ENCODE data around the gene ICOS. TPM values are rescaled to one million over a fixed set of nuclear protein-coding genes. Genes with fewer than 3 reads are reported as not detected.
"Not testable (repeated sequence)": the region's sequence is repeated elsewhere in the genome, so short reads cannot be mapped to it uniquely, and the experiment has no call there.

Gene ICOS
- total RNA-seq, 1 experiment from 2014 or later, result not detected

DNA sequence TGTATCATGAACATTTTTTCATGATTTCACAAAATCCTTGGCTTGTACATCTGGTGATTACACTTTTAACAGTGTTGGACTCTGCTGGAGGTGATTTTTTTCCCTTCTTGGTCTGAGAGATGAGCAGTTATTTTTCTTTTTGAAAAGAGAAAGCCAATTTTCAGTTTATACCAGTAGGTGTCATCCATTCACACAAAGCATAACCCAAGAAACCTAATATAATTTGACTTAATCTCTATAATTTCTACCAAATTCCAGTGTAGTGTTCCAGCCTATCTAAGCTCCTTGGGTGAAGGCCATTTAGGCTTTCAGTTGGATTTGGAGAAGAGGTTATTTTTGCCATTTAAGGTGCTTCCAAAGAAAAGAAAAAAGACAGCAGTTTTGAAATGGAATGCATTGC, 7.7 kb upstream of the ICOS start:
- Histone ChIP-seq H3K9me2 (replicated peaks; ENCODE audit: low read length) (no peaks in the 10 kb centered on the region), H3K79me2 (ENCODE audit: low read length) (no peaks in the 10 kb centered on the region), H4K20me1 (ENCODE audit: low read length) (no peaks in the 10 kb centered on the region), H3K36me3 (ENCODE audit: low read depth, low read length) (no peaks in the 10 kb centered on the region), H3K4me1 (ENCODE audit: insufficient read depth, low read length) (no peaks in the 10 kb centered on the region), H3K27me3 (ENCODE audit: low read length) (0 out of 2 replicates have a peak, but pooled peaks cover 5% of the 10 kb centered on the region), H3K4me3 (ENCODE audit: low read length) (no peak overlapping the region), H3K9ac (ENCODE audit: low read length) (no peak overlapping the region), H3K27ac (ENCODE audit: low read length) (no peak overlapping the region), H3K4me2 (ENCODE audit: low read length) (no peak overlapping the region), H3K9me3 (ENCODE audit: low read length) (no peaks in the 10 kb centered on the region), H3F3A (ENCODE audit: low read length, unreplicated experiment) (no peaks in the 10 kb centered on the region), H2AFZ (ENCODE audit: low read length) (no peak overlapping the region)
- TF ChIP-seq EZH2phosphoT487 (IDR thresholded peaks at IDR 0.05; ENCODE audit: borderline replicate concordance, low read length) (no peak), EZH2 (IDR thresholded peaks at IDR 0.05; ENCODE audit: low read length, unreplicated experiment) (no peak), CTCF (conservative IDR thresholded peaks at IDR 0.05; ENCODE audit: low read depth, low read length) (peak; percentile 65)
- intact Hi-C loops (cut with micrococcal nuclease), result no loop called here
- POLR2A ChIA-PET (ENCODE audit: unreplicated experiment), result no interaction called here
- DNase-seq, result peak; percentile 38
- CTCF ChIA-PET, result no interaction called here
- no peak for ATAC-seq
- no TSS peak for BruUV-seq (replicated peaks)

DNA sequence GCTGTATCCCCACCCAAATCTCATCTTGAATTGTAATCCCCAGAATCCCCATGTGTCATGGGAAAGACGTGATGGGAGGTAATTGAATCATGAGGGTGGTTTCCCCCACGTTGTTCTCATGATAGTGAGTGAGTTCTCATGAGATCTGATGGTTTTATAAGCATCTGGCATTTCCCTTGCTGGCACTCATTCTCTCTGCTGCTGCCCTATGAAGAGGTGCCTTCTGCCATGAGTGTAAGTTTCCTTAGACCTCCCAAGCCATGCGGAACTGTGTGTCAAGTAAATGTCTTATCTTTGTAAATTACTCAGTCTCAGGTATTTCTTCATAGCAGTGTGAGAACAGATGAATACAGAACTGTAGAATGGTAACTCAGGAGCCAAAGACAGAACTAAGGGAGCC, 5.3 kb upstream of the ICOS start:
- H3K36me3 ChIP-seq (ENCODE audit: low read depth, low read length); H3K9ac ChIP-seq (ENCODE audit: low read length); BruUV-seq (replicated peaks); H2AFZ ChIP-seq (ENCODE audit: low read length); CTCF ChIA-PET; H4K20me1 ChIP-seq (ENCODE audit: low read length); H3K27ac ChIP-seq (ENCODE audit: low read length); H3K9me2 ChIP-seq (replicated peaks; ENCODE audit: low read length); intact Hi-C loops (cut with micrococcal nuclease); H3K9me3 ChIP-seq (ENCODE audit: low read length); H3K4me1 ChIP-seq (ENCODE audit: insufficient read depth, low read length); H3K79me2 ChIP-seq (ENCODE audit: low read length); H3F3A ChIP-seq (ENCODE audit: low read length, unreplicated experiment); H3K4me3 ChIP-seq (ENCODE audit: low read length); H3K27me3 ChIP-seq (ENCODE audit: low read length); ATAC-seq; DNase-seq; H3K4me2 ChIP-seq (ENCODE audit: low read length); POLR2A ChIA-PET (ENCODE audit: unreplicated experiment): not testable (repeated sequence)

GRCh38 chr2:203934041-203934492, 2.5 kb upstream of the ICOS start:
- no peak overlapping the region for H3K27ac ChIP-seq (ENCODE audit: low read length)
- H3K9ac ChIP-seq (ENCODE audit: low read length), result no peak overlapping the region
- H3K9me2 ChIP-seq (replicated peaks; ENCODE audit: low read length), result no peaks in the 10 kb centered on the region
- ATAC-seq, result no peak
- no peaks in the 10 kb centered on the region for H4K20me1 ChIP-seq (ENCODE audit: low read length)
- H3K36me3 ChIP-seq (ENCODE audit: low read depth, low read length), result no peaks in the 10 kb centered on the region
- no peak overlapping the region for H2AFZ ChIP-seq (ENCODE audit: low read length)
- TF ChIP-seq EZH2phosphoT487 (IDR thresholded peaks at IDR 0.05; ENCODE audit: borderline replicate concordance, low read length) (no peak), CTCF (conservative IDR thresholded peaks at IDR 0.05; ENCODE audit: low read depth, low read length) (no peak), EZH2 (IDR thresholded peaks at IDR 0.05; ENCODE audit: low read length, unreplicated experiment) (no peak)
- H3K4me1 ChIP-seq (ENCODE audit: insufficient read depth, low read length), result no peaks in the 10 kb centered on the region
- intact Hi-C loops (cut with micrococcal nuclease), result no loop called here
- H3K4me2 ChIP-seq (ENCODE audit: low read length), result no peak overlapping the region
- H3K9me3 ChIP-seq (ENCODE audit: low read length), result no peaks in the 10 kb centered on the region
- ChIA-PET CTCF (no interaction called here), POLR2A (ENCODE audit: unreplicated experiment) (no interaction called here)
- H3K79me2 ChIP-seq (ENCODE audit: low read length), result no peaks in the 10 kb centered on the region
- no TSS peak for BruUV-seq (replicated peaks)
- no peaks in the 10 kb centered on the region; the same call in 1 of the 2 replicates for H3K27me3 ChIP-seq (ENCODE audit: low read length)
- no peaks in the 10 kb centered on the region for H3F3A ChIP-seq (ENCODE audit: low read length, unreplicated experiment)
- H3K4me3 ChIP-seq (ENCODE audit: low read length), result no peak overlapping the region
- DNase-seq, result no peak

Measured in PC-3 (cell line).